Muscle of leg (tissue), 16 donors: ENCODE data around the gene ADCY6. TPM values are rescaled to one million over a fixed set of nuclear protein-coding genes. Genes with fewer than 3 reads are reported as not detected.

Experiments used
- DNase-seq: peaks from one replicate; pipeline ENCODE4 v3.0.0; 2013
- H3K27ac ChIP-seq: one replicate; pipeline ENCODE4 v1.5.1; 2013; ENCODE audit warnings: mild to moderate bottlenecking, low read length, control low read depth
- H3K27me3 ChIP-seq: one replicate; pipeline ENCODE4 v1.6.1; 2013; ENCODE audit warnings: low read length; ENCODE audit not compliant: control insufficient read depth, insufficient read depth
- H3K36me3 ChIP-seq: one replicate; pipeline ENCODE4 v1.6.1; 2013; ENCODE audit warnings: low read length; ENCODE audit not compliant: control insufficient read depth, insufficient read depth
- H3K4me1 ChIP-seq: one replicate; pipeline ENCODE4 v1.6.1; 2013; ENCODE audit warnings: low read length; ENCODE audit not compliant: control insufficient read depth, insufficient read depth
- H3K4me3 ChIP-seq: one replicate; pipeline ENCODE4 v1.5.1; 2013; ENCODE audit warnings: low read length, control low read depth
- H3K9me3 ChIP-seq: replicated peaks from 2 replicates; pipeline ENCODE4 v1.6.1; 2013; ENCODE audit warnings: low read depth, low read length; ENCODE audit not compliant: control insufficient read depth
- WGBS: methylation state at CpG from one replicate; pipeline ENCODE4 v1.1.5; 2013; ENCODE audit warnings: missing lambda C conversion rate; ENCODE audit not compliant: insufficient coverage; 5-methylcytosine and 5-hydroxymethylcytosine counted together
- long read RNA-seq, 11 donors: transcript quantifications; one replicate each; lab custom pipeline, GENCODE V29; 2026
- polyA plus RNA-seq, 8 donors: library from polyadenylated mRNA; unstranded; fragments of 120-200 nt; gene quantifications; one replicate each; pipeline versions ENCODE4 v1.2.1 to v1.2.3, GENCODE V29; 2013; ENCODE audit warnings: inconsistent platforms in 1 of 8, low replicate concordance in 1 of 8; ENCODE audit not compliant: insufficient read length in 8 of 8, insufficient read depth in 1 of 8
- total RNA-seq: library from RNA; stranded (reverse); fragments of 120-200 nt; gene quantifications from one replicate; pipeline ENCODE4 v1.2.4, GENCODE V29; 2013

ADCY6 gene
- total RNA-seq (25.6 TPM), polyA plus RNA-seq (10 to 100 TPM; 30.3 to 46.0 (median 38.3) TPM)
- long read RNA-seq, donor 1, partial matches to known transcripts: 0 of 1 reads
- long read RNA-seq, donor 1, other reads (novel, unspliced or antisense): 0 of 1 reads
- long read RNA-seq, donor 2: 0 reads
- long read RNA-seq, donor 3, full-length matches to known transcripts: 1 of 1 reads
- long read RNA-seq, donor 3, partial matches to known transcripts: 0 of 1 reads
- long read RNA-seq, donor 3, other reads (novel, unspliced or antisense): 0 of 1 reads
- long read RNA-seq, donor 4: 0 reads
- long read RNA-seq, donor 5: 0 reads
- long read RNA-seq, donor 6, partial matches to known transcripts: 0 of 1 reads
- long read RNA-seq, donor 6, other reads (novel, unspliced or antisense): 0 of 1 reads
- long read RNA-seq, donor 7: 0 reads
- long read RNA-seq, donor 8, partial matches to known transcripts: 0 of 2 reads
- long read RNA-seq, donor 8, other reads (novel, unspliced or antisense): 0 of 2 reads
- long read RNA-seq, donor 9: 0 reads
- long read RNA-seq, donor 10, partial matches to known transcripts: 0 of 1 reads
- long read RNA-seq, donor 10, other reads (novel, unspliced or antisense): 0 of 1 reads
- long read RNA-seq, donor 11: 0 reads

GRCh38 chr12:48788854-48789775 is at the start of gene ADCY6:
TSS of gene ADCY6 (minus strand) at chr12:48789089. CDS start at chr12:48783434, 5,655 bp downstream.
- peak within 1 kb of the TSS; percentile 97 for H3K4me3 ChIP-seq
- H3K27me3 ChIP-seq: no peaks in the 10 kb centered on the region
- peaks cover 24% of the 10 kb centered on the region for H3K4me1 ChIP-seq
- no peaks in the 10 kb centered on the region for H3K9me3 ChIP-seq
- DNase-seq: peak; percentile 93
- H3K36me3 ChIP-seq: no peaks in the 10 kb centered on the region
- peak within 1 kb of the TSS; percentile 84 for H3K27ac ChIP-seq
- WGBS: under 1% methylated on average over 77 of the region's 86 CpGs

DNA sequence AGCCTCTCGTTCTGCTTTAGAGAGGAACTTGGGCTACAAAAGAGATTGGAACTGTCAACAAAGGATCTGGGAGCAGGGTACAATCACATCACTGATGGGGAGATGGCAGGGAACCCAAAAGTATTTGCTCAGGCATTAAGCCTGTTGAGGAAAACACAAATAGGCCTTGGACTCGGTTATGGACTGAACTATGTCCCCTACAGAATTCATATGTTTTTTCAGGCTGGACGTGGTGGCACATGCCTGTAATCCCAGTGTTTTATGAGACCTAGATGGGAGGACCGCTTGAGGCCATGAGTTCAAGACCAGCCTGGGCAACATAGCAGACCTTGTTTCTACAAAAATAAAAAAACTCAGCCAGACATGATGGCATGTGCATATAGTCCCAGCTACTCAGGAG is 49.2 kb upstream of the ADCY6 start:
- WGBS: 83% methylated on average over 3 of the region's 4 CpGs
- no peak overlapping the region for H3K27ac ChIP-seq
- no peaks in the 10 kb centered on the region for H3K27me3 ChIP-seq
- H3K36me3 ChIP-seq: peaks cover 68% of the 10 kb centered on the region
- no peaks in the 10 kb centered on the region for H3K9me3 ChIP-seq
- H3K4me1 ChIP-seq: no peaks in the 10 kb centered on the region
- no peak overlapping the region for H3K4me3 ChIP-seq
- no peak for DNase-seq

- Histone ChIP-seq H3K36me3 (peaks cover 97% of the 10 kb centered on the region), H3K27ac (no peak overlapping the region), H3K9me3 (no peaks in the 10 kb centered on the region), H3K4me3 (no peak overlapping the region), H3K4me1 (no peaks in the 10 kb centered on the region), H3K27me3 (no peaks in the 10 kb centered on the region)
- no peak for DNase-seq
- 84% methylated on average over 11 of the region's 12 CpGs for WGBS
Measured at GRCh38 chr12:48832321-48833060, 43.6 kb upstream of the ADCY6 start.

DNA sequence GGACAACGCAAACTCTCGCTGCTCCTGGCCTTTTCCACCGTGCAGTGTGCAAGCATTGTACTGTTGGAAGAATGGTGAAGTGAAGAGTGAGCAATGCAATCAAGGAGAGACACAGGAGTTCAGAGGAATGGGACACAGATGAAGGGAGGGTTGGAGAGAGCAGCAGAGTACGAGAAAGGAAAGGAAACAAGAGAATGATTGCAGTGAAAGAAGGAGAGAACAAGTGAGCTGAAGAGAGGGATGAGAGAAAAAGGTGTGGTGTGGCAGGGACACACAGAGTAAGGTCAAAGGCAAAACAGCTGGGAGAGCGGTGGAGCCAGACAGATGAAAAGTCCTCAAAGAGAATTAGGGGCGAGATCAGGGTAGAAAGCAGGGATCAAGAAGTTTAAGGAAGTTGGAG is 42.4 kb upstream of the ADCY6 start:
- no peak for DNase-seq
- H3K9me3 ChIP-seq: no peaks in the 10 kb centered on the region
- H3K27ac ChIP-seq: no peak overlapping the region
- H3K4me1 ChIP-seq: no peaks in the 10 kb centered on the region
- H3K4me3 ChIP-seq: no peak overlapping the region
- no peaks in the 10 kb centered on the region for H3K27me3 ChIP-seq
- WGBS: 85% methylated on average over 5 of the region's 6 CpGs
- peaks cover 96% of the 10 kb centered on the region for H3K36me3 ChIP-seq

DNA sequence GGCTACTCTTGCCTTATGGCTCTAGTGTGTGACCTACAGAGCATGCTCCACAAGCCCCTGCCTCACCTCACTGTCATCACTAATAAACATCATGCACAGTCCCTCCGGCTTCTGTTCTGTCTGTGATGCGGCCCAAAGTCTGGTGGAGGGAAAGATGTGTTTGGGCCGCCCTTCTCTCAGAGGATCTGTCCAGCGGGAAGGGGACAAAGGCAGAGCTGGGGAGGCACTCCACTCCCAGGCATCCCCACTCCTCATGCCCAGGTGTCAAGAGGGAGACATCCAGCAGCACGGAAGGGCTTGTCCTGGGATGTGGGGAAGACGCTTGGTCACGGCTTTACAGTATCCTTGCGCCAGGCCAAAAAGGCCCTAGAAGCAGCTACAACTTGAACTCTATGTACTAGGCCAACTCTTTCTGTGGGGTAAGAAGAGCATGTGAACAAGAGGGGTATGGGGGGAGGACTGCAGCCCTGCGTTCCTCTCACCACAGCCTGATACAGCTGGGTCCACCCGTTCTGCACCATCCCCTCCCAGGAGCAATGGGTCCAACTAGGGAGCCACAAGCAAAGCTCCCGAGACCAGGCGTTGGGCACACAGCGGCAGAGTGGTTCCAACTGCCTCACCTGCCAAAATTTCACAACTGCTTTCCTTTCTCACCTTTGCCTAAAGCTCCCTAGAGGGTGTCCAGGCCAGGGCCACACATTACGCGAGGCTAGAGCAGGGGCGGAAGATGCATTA is 40.1 kb upstream of the ADCY6 start:
- Histone ChIP-seq H3K4me3 (no peak overlapping the region), H3K27me3 (no peaks in the 10 kb centered on the region), H3K4me1 (no peaks in the 10 kb centered on the region), H3K27ac (no peak overlapping the region), H3K36me3 (peaks cover 92% of the 10 kb centered on the region), H3K9me3 (no peaks in the 10 kb centered on the region)
- 75% methylated on average over 8 of the region's 16 CpGs for WGBS
- no peak for DNase-seq

DNA sequence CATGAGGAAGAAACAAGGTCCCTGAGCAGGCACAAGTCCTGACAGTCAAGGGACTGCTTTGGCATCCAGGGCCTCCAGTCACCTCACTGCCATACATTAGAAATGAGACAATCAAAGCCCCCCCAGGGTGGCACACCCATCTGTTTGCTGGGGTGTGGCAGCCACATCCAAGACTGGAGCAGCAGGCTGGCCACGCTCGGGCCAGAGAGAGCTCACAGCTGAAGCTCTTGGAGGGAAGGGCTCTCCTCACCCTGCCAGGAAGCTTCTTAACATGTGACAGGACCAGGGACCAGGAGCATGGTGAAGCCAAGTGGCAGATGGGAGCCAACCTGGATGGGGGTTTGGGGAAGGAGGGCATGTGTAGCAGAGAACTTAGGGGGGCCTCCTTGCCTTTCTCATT is 39.4 kb upstream of the ADCY6 start:
- Histone ChIP-seq H3K27me3 (no peaks in the 10 kb centered on the region), H3K36me3 (peaks cover 91% of the 10 kb centered on the region), H3K27ac (no peak overlapping the region), H3K4me1 (no peaks in the 10 kb centered on the region), H3K4me3 (no peak overlapping the region), H3K9me3 (no peaks in the 10 kb centered on the region)
- DNase-seq: no peak
- 53% methylated on average over 2 of the region's 2 CpGs for WGBS

- Histone ChIP-seq H3K36me3 (peaks cover 84% of the 10 kb centered on the region), H3K27me3 (no peaks in the 10 kb centered on the region)
Measured at GRCh38 chr12:48827513-48828096, 38.7 kb upstream of the ADCY6 start.

GRCh38 chr12:48827026-48827425 is 38.1 kb upstream of the ADCY6 start:
- H3K9me3 ChIP-seq: no peaks in the 10 kb centered on the region
- no peak overlapping the region for H3K27ac ChIP-seq
- 81% methylated on average over 5 of the region's 8 CpGs for WGBS
- DNase-seq: no peak
- no peaks in the 10 kb centered on the region for H3K4me1 ChIP-seq
- peaks cover 79% of the 10 kb centered on the region for H3K36me3 ChIP-seq
- H3K4me3 ChIP-seq: no peak overlapping the region
- H3K27me3 ChIP-seq: no peaks in the 10 kb centered on the region

More at GRCh38 chr12:48827513-48828096, 38.7 kb upstream of the ADCY6 start:
- no peaks in the 10 kb centered on the region for H3K9me3 ChIP-seq
- WGBS: 90% methylated on average over 17 of the region's 17 CpGs
- no peak for DNase-seq
- H3K4me1 ChIP-seq: no peaks in the 10 kb centered on the region
- no peak overlapping the region for H3K27ac ChIP-seq
- H3K4me3 ChIP-seq: no peak overlapping the region
